ENCODE measurements around the gene IRAK1.

Gene IRAK1

GRCh38 chrX:154019633-154020528 is at the start of gene IRAK1:
Gene IRAK1 (minus strand): TSS chrX:154019902. CDS start chrX:154019812, 90 bp downstream.
- peak; percentile 64 for DNase-seq
- in situ Hi-C loops (cut with MboI; ENCODE audit: low pct_unique_long_range_greater_than_20kb, low sequenced_read_pairs) = no loop called here

GRCh38 chrX:154068560-154068959 is 48.9 kb upstream of the IRAK1 start:
- in situ Hi-C loops (cut with MboI; ENCODE audit: low pct_unique_long_range_greater_than_20kb, low sequenced_read_pairs) = no loop called here
- DNase-seq = no peak

- in situ Hi-C loops (cut with MboI; ENCODE audit: low pct_unique_long_range_greater_than_20kb, low sequenced_read_pairs) = no loop called here
- no peak for DNase-seq
Measured at GRCh38 chrX:154064637-154065435, 45.1 kb upstream of the IRAK1 start.

GRCh38 chrX:154063234-154063633 is 43.5 kb upstream of the IRAK1 start:
- in situ Hi-C loops (cut with MboI; ENCODE audit: low pct_unique_long_range_greater_than_20kb, low sequenced_read_pairs) = no loop called here
- no peak for DNase-seq

- in situ Hi-C loops (cut with MboI; ENCODE audit: low pct_unique_long_range_greater_than_20kb, low sequenced_read_pairs) = no loop called here
- no peak for DNase-seq
Measured at GRCh38 chrX:154061801-154062200, 42.1 kb upstream of the IRAK1 start.

- no peak for DNase-seq
- in situ Hi-C loops (cut with MboI; ENCODE audit: low pct_unique_long_range_greater_than_20kb, low sequenced_read_pairs) = no loop called here
Measured at GRCh38 chrX:154059729-154060245, 40.1 kb upstream of the IRAK1 start.

GRCh38 chrX:154059231-154059630 is 39.5 kb upstream of the IRAK1 start:
- in situ Hi-C loops (cut with MboI; ENCODE audit: low pct_unique_long_range_greater_than_20kb, low sequenced_read_pairs) = no loop called here
- DNase-seq = no peak

GRCh38 chrX:154058214-154058997 is 38.7 kb upstream of the IRAK1 start:
- in situ Hi-C loops (cut with MboI; ENCODE audit: low pct_unique_long_range_greater_than_20kb, low sequenced_read_pairs) = no loop called here

GRCh38 chrX:154057791-154058190 is 38.1 kb upstream of the IRAK1 start:
- in situ Hi-C loops (cut with MboI; ENCODE audit: low pct_unique_long_range_greater_than_20kb, low sequenced_read_pairs) = no loop called here
- DNase-seq = no peak

More at GRCh38 chrX:154058214-154058997, 38.7 kb upstream of the IRAK1 start:
- DNase-seq = no peak

GRCh38 chrX:154056770-154057241 is 37.1 kb upstream of the IRAK1 start:
- in situ Hi-C loops (cut with MboI; ENCODE audit: low pct_unique_long_range_greater_than_20kb, low sequenced_read_pairs) = no loop called here
- DNase-seq = peak; percentile 59

GRCh38 chrX:154051201-154051810 is 31.6 kb upstream of the IRAK1 start:
- in situ Hi-C loops (cut with MboI; ENCODE audit: low pct_unique_long_range_greater_than_20kb, low sequenced_read_pairs) = no loop called here
- peak; percentile 73 for DNase-seq

GRCh38 chrX:154050113-154050495 is 30.4 kb upstream of the IRAK1 start:
- no peak for DNase-seq
- in situ Hi-C loops (cut with MboI; ENCODE audit: low pct_unique_long_range_greater_than_20kb, low sequenced_read_pairs) = no loop called here

- in situ Hi-C loops (cut with MboI; ENCODE audit: low pct_unique_long_range_greater_than_20kb, low sequenced_read_pairs) = no loop called here
- DNase-seq = no peak
Measured at GRCh38 chrX:154049209-154050112, 29.8 kb upstream of the IRAK1 start.

GRCh38 chrX:154048398-154048797 is 28.7 kb upstream of the IRAK1 start:
- in situ Hi-C loops (cut with MboI; ENCODE audit: low pct_unique_long_range_greater_than_20kb, low sequenced_read_pairs) = no loop called here
- DNase-seq = no peak

- in situ Hi-C loops (cut with MboI; ENCODE audit: low pct_unique_long_range_greater_than_20kb, low sequenced_read_pairs) = no loop called here
Measured at GRCh38 chrX:154046940-154047610, 27.4 kb upstream of the IRAK1 start.

GRCh38 chrX:154046031-154046781 is 26.5 kb upstream of the IRAK1 start:
- in situ Hi-C loops (cut with MboI; ENCODE audit: low pct_unique_long_range_greater_than_20kb, low sequenced_read_pairs) = no loop called here
- no peak for DNase-seq

More at GRCh38 chrX:154046940-154047610, 27.4 kb upstream of the IRAK1 start:
- no peak for DNase-seq
